Measurements from ENCODE around the gene LSM2. TPM values are rescaled to one million over a fixed set of nuclear protein-coding genes. Genes with fewer than 3 reads are reported as not detected.

Gene LSM2
- total and polyA plus RNA-seq, 2 donors (not counting 1 experiment from before 2014, with no cell fraction given): 52.4 to 57.4 TPM

DNA sequence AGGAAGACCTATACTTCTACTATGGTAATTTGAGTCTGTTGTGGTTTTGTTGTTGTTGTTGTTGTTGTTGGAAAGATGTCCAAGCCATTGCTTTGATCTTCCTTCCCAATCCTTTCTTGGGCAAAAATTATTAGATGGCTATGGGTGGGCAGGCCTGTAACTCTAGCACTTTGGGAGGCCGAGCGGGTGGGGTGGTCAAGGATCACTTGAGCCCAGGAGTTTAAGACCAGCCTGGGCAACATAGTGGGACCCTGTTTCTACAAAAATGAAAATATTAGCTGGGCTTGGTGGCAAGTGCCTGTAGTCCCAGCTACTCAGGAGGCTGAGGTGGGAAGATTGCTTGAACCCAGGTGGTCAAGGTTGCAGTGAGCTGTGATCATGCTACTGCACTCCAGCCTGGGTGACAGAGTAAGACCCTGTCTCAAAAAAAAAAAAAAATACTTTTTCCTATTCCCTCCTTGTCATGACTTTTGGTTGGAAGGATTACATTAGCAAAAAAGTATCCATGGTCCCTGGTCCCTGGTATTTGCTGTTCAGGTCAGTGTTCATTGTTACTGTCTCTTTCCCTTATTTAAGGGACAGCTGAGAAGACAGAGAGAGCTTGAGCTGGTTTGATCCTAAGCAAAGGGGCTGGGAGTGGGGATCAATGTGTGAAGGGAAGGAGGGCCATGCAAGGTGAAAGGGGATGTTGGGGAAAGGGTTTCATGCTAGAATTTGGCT is 44.2 kb upstream of the LSM2 start:
- POLR2A ChIA-PET: interaction anchor here (0.8 kb wide), 1 partner anchor 139 kb away, joined by 7 read pairs; no protein-coding TSS in a partner anchor

More for the DNA sequence above, 44.2 kb upstream of the LSM2 start:
- Mint-ChIP-seq H3K9me3 (ENCODE audit: insufficient read depth) (no peaks in the 10 kb centered on the region), H3K27ac (no peak overlapping the region), H3K27me3 (no peaks in the 10 kb centered on the region), H3K4me3 (no peak overlapping the region), H3K4me1 (no peaks in the 10 kb centered on the region)
- TF ChIP-seq, protein P1, sequence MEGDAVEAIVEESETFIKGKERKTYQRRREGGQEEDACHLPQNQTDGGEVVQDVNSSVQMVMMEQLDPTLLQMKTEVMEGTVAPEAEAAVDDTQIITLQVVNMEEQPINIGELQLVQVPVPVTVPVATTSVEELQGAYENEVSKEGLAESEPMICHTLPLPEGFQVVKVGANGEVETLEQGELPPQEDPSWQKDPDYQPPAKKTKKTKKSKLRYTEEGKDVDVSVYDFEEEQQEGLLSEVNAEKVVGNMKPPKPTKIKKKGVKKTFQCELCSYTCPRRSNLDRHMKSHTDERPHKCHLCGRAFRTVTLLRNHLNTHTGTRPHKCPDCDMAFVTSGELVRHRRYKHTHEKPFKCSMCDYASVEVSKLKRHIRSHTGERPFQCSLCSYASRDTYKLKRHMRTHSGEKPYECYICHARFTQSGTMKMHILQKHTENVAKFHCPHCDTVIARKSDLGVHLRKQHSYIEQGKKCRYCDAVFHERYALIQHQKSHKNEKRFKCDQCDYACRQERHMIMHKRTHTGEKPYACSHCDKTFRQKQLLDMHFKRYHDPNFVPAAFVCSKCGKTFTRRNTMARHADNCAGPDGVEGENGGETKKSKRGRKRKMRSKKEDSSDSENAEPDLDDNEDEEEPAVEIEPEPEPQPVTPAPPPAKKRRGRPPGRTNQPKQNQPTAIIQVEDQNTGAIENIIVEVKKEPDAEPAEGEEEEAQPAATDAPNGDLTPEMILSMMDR (IDR thresholded peaks at IDR 0.05): no peak
- TF ChIP-seq EZH2 (IDR thresholded peaks at IDR 0.05; ENCODE audit: borderline replicate concordance, insufficient read depth, low read depth, low read length, poor library complexity, severe bottlenecking): no peak
- no peak overlapping the region for H2AFZ ChIP-seq (ENCODE audit: insufficient read depth, low read depth, low read length, poor library complexity, severe bottlenecking)
- no peak overlapping the region for H3K9ac ChIP-seq (ENCODE audit: low read length)
- H3K4me3 ChIP-seq (ENCODE audit: control extremely low read depth in 1 of 5, extremely low read depth in 1 of 5, insufficient read depth in 1 of 5, low read depth in 2 of 5, low read length in 4 of 5): no peak overlapping the region
- H3K27me3 ChIP-seq (replicated peaks in 1 of 4; ENCODE audit: control extremely low read depth in 1 of 4, control insufficient read depth in 3 of 4, insufficient read depth in 4 of 4, low read length in 3 of 4): no peaks in the 10 kb centered on the region
- H3K79me2 ChIP-seq (ENCODE audit: control insufficient read depth, insufficient read depth, low read length): no peaks in the 10 kb centered on the region
- H3K4me1 ChIP-seq (ENCODE audit: control insufficient read depth in 2 of 2, insufficient read depth in 2 of 2, low read length in 2 of 2): no peaks in the 10 kb centered on the region
- CTCF ChIA-PET: no interaction called here
- no peak overlapping the region for H3K4me2 ChIP-seq (replicated peaks; ENCODE audit: low read depth, low read length, poor library complexity, severe bottlenecking)
- ATAC-seq (ENCODE audit: low read depth) (no peak), DNase-seq (no peak)
- no peak overlapping the region for H3K27ac ChIP-seq (ENCODE audit: low read length in 2 of 2)
- peaks cover 0 to 4% (median 0%) of the 10 kb centered on the region in 3 donors for H3K9me3 ChIP-seq (ENCODE audit: control extremely low read depth in 1 of 3, control insufficient read depth in 2 of 3, insufficient read depth in 1 of 3, low read length in 2 of 3)
- WGBS (ENCODE audit: insufficient coverage): 95% methylated on average over 2 of the region's 2 CpGs
- H3K36me3 ChIP-seq (replicated peaks in 1 of 2; ENCODE audit: control extremely low read depth in 1 of 2, control insufficient read depth in 1 of 2, extremely low read depth in 1 of 2, insufficient read depth in 2 of 2, low read length in 1 of 2): no peaks in the 10 kb centered on the region
- no peaks in the 10 kb centered on the region for H4K20me1 ChIP-seq (ENCODE audit: control insufficient read depth, insufficient read depth, low read length, poor library complexity, severe bottlenecking)
- intact Hi-C loops (cut with micrococcal nuclease): no loop called here
